Islet precursor cell (in vitro differentiated cells): Measurements from ENCODE around the gene MBOAT7.
A peak's percentile ranks its signal among the peaks of the same experiment; 100 is the strongest.
"Not testable (repeated sequence)": the region's sequence is repeated elsewhere in the genome, so short reads cannot be mapped to it uniquely, and the experiment has no call there.

Experiments
- DNase-seq: peaks from one replicate; pipeline ENCODE4 v3.0.0-alpha.2; 2018

The MBOAT7 gene

DNA sequence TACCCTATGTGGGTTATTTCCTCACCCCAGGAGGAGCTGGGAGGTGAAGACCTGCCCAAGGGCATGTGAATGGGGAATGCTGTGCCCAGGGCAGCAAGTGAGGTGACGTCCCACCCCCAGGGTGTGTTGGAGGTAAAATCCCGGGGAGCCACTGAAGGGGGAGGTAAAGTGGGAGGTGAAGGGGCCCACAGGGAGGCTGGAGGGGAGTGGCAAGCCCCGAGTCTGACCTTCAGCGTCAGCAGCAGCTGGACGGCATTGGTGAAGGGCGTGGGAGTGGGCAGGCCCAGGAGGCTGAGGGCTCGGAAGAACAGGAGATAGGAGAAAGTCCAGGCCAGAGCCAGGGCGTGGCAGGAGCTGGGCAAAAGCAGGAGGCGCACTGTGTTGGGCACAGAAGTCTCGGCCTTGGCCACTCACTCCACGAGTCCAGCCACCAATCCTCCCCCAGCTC lies 2.4 kb downstream of the MBOAT7 start:
- DNase-seq = no peak

DNA sequence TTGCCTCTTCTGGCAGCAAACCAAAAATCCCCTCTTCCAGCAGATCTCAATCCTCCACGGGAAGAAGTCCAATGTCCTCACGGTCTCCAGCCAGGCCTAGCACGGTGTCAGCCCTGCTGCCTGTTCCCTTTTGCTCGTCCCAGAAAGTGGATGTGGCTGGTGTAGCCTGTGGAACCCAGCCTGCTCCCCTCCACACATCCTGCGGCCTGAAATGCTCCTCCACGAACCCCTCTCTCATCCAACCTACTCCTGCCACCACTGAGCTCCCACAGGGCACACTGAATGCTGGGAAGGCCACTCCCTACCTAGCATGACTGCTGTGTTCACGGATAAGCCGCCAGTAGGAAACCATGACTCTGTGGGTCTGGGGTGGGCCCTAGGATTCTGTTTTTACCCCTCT lies 3.0 kb downstream of the MBOAT7 start:
- DNase-seq = no peak

DNA sequence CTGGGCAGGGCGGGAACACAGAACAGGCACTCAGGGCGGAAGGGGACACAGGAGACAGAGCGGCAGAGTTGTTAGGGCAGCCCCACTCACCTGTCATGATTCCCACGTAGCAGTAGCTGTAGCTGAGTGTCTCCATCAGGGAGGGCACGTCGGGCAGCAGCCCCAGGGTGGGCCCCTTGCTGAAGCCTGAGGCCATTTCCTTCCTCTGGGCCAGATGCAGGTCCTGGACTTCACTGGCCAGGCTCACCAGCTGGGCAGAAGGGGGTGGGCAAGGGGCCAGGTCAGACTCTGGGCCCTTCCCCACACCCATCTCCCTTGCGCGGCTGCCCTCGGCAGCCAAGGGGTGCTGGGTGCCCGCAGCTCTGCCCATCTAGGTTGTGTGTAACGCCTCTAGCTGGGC lies 5.9 kb downstream of the MBOAT7 start:
- no peak for DNase-seq

DNA sequence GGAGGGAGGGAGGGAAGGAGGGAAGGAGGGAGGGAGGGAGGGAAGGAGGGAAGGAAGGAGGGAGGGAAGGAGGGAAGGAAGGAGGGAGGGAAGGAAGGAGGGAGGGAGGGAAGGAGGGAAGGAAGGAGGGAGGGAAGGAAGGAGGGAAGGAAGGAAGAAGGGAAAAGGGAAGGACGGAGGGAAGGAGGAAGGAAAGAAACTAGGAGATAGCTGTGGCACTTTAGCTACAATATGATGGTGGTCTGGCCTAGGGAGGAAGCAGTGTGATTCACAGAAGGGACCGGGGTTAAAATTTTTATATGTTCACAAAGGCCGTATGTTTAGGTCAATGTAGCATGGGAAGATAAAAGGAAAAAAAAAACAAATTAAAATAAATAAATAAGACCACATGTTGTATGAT lies 7.5 kb downstream of the MBOAT7 start:
- not testable (repeated sequence) for DNase-seq

DNA sequence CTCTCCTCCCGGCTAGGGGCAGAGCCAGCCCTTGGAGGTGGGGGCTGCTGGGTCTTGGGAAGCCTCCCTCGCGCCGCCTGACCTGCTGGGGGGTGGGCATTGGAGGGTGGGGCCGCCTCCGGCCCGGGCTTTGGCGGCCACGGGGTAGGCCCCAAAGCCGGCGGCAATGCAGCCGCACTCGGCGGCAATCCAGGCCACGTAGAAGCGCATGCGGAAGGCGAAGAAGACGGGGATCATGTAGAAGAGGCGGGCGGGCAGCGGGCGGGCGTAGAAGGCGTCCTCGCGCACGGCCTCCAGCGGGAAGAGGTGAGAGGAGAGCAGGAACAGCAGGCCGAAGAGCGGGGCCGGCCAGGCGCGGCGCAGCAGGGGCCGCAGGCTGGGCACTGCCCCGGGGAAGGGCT lies 8.7 kb downstream of the MBOAT7 start:
- DNase-seq = no peak

DNA sequence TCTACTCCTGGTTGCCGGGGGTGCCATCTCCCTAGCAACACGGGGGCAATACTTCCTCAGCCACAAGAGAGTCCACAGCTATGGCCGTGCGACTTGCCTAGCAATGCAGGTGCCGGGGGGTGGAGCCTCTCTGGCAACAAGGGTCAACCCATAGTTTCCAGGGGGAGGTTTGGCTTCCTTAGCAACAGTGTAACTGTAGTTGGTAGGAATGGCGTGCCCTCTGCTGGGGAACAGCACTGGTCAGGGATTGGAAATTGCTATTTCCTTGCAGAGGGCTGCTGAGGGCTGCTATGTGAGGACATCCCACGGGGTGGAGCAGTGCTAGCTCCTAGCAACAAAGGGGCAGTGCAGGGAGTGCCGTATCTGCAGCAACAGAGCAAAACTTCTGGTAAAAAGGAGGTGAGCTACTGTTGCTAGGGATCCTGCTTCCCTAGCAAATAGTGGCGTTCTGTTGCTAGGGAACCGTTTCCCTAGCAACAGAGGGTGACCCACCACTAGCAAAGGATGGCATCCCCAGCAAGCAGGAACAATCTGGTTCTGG lies 9.4 kb downstream of the MBOAT7 start:
- DNase-seq = peak; percentile 94

DNA sequence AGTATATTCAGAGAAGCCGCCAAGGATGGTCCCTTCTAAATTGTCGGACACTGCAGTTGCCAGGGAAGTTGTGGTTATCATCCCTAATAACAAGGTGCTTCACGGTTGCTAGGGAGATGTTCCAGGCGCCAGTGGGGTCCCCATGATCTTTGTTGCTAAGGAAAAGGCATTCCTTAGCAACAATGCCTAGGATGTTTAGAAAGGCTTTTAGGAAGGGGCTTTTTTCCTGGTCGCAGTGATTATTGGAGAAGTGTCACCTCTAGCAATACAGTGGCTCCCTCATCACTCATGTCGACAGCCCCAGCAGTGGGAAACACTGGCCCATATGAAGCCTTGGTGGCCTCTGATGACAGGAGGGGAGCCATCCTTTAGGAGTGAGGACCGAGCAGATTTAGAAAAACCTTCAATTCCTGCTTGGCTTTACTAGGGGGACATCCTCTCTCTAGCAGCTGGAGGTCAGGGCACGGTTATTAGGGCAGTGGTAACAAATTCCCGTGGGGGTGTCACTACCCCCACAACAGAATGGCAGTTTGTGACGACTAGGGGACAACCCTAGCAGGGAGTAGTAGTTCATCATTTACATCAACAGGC lies 10.0 kb downstream of the MBOAT7 start:
- DNase-seq = no peak

DNA sequence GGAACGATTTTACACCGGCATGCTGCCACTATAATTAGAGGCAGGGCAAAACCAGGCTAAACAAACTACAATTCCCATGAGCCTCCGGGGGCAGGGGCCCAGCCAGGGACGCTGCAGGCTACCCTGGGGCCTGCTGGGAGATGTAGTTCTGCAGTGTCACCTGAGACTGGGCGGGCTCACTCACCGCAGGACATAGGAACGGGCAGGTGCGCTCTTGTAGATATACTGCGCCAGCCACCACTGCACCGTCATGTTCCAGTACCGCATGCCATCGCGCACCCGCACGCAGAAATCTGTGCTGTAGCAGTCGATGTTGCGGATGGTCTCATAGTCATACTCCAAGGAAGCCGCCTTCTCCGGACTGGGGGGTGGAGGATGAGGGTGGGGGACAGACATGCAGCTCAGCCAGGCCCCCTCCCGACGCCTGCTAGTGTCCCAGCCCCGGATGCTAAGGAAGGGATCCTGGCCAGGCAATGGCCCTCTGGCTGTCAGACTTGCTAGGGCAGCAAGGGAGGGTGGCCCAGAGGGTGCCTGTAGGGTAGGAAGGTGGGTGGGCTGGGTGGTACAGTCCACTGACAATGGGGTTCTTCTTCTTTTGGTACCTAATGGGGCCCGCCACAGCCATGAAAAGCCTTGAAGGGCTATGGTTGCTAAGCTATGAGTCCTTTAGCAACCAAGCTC lies 10.7 kb downstream of the MBOAT7 start:
- no peak for DNase-seq

DNA sequence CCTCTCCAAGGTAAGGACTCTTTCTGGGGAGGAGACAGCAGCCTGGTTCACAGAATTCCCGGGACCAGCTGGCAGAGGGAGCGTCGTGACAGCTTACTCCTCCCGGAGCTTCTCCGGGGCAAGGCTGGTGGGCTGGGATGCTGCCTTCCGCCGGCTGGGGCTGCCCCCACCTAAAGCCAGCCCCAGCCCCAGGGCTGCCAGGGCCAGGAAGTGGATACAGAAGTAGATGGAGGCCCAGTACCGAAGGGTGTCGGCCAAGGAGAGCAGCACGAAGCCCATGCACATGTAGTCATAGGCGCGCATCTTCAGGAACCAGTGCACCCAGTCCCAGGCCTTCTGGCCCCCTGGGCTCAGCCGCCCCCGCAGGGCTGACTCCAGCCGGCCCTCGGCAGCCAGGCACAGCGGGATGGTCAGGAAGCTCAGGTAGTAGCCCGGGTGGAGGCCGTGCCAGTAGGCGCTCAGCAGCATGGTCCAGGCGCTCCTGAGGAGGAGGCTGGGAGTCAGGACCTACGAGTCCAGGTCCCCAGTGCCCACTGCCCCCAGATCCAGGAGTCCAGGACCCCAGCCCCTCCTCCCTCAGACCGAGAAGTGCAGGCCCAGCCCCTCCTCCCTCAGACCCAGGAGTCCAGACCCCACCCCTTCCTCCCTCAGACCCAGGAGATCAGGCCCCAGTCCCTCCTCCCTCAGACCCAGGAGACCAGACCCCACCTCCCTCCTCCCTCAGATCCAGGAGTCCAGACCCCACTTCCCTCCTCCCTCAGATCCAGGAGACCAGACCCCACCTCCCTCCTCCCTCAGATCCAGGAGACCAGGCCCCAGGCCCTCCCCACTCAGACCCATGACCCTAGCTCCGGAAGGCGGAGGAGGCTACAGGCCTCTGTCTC lies 15.2 kb downstream of the MBOAT7 start:
- DNase-seq = no peak

DNA sequence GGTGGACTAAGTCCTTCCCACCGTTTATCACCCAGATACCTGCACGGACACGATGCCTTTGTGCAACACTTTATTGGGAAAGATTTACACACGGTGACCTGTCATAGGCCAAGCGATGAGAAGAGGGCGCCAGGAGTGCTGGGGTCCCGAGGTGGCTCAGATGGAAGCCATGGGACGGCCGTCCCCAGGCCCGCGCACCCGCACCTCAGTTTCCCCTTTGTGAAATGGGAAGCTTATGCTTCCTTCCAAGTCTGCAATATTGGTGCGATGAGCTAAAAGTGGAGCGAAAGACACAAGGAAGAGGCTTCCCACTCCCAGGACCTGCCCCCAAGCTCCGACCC lies 16.1 kb downstream of the MBOAT7 start:
- DNase-seq = no peak

DNA sequence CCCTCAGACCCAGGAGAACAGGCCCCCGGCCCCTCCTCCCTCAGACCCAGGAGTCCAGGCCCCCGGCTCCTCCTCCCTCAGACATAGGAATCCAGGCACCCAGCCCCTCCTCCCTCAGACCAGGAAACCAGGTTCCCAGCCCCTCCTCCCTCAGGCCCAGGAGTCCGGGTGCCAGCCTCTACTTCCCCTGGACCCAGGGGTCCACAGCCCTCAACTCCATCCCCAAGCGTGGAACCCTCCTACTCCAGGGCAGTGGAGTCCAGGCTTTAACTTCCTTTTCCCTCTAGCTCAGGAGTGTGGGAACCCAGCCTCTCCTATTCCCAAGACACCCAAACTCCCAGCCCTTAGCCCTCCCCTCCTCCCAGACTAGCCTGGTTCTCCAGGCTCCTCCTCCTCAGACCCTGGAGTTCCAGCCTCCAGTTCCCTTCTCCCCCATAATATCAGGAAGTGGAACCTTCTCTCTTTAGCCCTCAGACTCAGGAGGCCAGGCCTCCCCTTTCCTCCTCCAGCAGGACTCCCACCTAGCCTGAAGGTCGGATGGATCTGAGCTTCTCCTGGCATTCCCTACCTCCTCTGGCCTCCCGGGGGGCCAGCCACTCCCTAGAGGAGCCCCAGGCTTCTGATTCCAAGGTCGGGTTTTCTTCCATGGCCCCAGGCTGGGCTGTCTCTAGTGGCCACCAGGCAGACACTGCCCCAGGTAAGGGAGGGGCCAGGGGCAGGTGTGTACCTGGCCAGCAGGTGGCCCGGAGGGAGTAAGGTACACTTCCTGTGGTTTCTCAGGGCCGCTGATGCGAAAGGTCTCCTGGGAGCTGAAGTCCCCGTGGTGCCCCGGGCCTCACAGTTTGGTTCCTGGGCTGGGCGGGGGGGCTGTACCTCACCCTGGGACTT lies 16.7 kb downstream of the MBOAT7 start, which contains the start of gene TMC4:
Gene TMC4, minus strand, starts transcription at position 690 of the 888 bp plus-strand sequence. Its CDS starts 43 bp downstream, at position 647.
- DNase-seq = peak; percentile 90

DNA sequence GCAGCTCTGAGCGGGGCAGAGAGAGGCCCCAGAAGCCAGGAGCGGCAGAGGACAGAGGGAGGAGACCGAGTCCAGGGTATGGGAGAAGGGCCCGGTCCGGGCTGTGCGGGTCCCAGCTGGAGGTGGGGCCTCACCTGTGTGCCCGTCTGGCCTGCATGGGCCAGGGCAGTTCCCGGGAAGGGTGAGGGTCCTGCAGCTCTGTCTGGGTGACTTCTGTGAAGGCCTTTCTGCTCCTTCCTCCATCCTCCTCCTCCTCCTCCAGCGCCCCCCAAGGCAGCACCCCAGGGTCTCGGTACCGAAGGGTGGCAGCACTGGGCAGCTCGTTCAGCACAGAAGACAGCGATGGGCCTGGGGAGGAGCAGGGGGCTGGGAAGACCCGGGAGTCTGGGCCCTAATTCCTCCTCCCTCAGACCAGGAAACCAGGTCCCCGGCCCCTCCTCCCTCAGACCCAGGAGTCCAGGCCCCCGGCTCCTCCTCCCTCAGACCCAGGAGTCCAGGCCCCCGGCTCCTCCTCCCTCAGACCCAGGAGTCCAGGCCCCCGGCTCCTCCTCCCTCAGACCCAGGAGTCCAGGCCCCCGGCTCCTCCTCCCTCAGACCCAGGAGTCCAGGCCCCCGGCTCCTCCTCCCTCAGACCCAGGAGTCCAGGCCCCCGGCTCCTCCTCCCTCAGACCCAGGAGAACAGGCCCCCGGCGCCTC lies 17.5 kb downstream of the MBOAT7 start:
- not testable (repeated sequence) for DNase-seq

DNA sequence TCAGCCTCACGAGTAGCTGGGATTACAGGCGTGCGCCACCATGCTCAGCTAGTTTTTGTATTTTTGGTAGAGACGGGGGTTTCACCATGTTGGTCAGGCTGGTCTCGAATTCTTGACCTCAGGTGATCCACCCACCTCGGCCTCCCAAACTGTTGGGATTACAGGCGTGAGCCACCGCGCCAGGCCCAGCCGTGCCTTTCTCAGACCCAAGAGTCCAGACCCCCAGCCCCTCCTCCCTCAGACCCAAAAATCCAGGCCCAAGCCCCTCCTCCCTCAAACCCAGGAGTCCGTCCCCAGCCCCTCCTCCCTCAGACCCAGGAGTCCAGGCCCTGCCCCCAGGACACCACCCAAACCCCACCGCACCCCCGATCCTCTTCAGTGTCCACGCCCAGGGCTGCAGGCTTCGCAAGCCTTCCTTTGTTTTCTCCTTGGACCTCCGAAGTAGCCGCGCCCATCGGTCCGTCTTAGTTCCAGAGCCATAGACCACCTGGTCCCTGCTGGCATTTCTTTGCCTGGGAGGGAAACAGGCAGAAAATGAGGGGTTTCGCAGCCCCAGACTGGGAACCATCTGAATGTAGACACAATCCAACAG lies 20.1 kb downstream of the MBOAT7 start:
- DNase-seq = no peak

DNA sequence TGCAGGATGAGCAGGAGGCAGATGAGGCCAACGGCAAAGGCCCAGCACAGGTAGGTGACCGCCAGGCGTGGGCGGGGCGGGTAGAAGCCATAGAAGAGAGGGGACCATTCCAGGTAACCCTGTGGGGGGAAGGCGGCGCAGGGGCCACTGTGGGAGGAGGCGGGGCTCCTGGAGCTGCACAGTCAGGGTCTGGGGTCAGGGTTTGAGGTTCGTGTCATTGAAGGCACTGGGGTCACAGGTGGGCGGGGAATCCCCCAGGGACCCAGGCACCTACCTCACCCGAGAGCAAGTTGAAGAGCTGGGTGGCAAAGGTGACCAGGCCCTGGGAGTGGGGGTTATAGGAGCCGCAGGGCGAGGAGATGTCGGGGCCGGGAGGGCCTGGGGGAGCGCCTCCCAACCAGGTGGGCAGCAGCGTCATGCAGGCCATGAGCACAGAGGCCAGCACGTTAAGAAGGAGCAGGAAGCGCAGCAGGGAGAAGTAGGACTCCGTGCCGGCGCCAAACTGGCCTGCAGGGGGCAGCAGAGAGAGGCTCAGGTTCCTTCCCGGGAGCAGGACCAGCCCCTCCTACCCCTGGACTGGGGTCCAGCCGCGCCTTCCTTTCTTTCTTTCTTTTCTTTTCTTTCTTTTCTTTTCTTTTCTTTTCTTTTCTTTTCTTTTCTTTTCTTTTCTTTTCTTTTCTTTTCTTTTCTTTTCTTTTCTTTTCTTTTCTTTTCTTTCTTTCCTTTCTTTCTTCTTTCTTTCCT lies 21.0 kb downstream of the MBOAT7 start:
- DNase-seq = peak; percentile 96

DNA sequence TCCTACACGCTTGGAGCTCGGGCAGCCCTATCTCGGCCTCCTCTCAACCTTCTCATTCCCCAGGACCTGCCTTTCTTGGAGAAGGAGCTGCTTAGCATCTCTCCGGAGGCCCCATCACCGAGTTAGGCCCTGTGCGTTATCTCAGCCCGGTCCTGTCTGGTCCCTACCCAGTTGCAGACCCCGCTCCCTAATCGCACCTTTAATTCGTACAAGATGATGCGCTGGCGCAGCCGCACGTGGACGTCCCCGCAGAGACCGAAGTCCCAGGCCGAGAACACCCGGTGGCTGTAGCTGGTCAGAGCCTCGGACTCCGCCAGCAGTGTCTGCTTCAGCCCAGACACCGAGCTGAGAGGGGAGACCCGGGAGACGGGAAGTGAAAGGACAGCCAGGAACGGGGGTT lies 24.2 kb downstream of the MBOAT7 start:
- no peak for DNase-seq

DNA sequence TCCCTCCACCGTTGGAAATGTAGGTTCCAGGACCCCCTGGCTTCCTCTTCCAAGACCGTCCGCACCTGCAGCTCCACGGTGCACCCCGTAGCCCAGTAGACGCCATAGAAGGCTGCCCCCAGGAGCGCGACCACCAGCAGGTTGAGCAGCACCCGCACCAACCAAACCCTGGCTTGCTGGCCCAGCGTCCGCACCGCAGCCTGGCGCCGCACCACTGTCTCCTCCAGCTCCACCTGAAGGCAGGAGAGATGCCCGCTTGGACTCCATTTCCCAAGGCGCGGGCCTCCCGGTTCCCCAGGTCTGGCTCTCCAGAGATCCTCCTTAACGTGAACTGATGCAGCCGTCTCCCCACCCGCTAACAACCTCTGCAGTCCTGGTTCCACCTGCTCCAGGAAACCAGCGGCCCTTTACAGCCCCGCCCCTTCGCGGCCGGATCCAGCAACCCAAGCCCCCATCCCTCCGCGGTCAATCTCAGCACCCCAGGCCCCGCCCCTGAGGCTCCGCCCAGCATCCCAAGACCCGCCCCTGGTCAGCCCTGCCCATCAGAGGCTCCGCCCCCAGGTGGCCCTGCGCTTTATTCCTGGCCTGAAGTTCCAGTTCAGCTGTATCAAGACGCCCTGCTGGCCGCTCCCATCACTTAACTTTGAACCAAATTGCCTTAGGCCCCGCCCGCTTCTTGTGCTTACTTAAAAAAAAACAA lies 24.9 kb downstream of the MBOAT7 start:
- peak; percentile 96 for DNase-seq

DNA sequence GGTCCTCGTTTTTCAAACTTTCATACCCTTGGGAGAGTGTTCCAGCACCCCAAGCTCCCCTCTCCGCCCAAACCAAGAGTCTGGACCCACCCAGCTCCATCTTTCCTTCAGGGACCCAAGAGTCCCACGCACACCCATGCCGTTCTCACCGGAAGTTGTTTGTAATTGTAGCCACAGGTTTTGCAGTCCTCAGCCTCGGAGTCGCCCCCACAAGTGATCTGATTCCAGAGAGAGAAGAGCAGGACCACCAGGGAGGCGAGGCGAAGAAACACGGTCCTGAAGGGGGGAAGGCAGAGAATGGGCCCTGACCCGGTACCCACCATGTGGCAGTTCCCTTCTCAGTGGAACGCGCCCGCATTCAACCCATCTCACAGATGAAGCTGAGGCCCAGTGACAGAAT lies 26.5 kb downstream of the MBOAT7 start:
- DNase-seq = no peak

DNA sequence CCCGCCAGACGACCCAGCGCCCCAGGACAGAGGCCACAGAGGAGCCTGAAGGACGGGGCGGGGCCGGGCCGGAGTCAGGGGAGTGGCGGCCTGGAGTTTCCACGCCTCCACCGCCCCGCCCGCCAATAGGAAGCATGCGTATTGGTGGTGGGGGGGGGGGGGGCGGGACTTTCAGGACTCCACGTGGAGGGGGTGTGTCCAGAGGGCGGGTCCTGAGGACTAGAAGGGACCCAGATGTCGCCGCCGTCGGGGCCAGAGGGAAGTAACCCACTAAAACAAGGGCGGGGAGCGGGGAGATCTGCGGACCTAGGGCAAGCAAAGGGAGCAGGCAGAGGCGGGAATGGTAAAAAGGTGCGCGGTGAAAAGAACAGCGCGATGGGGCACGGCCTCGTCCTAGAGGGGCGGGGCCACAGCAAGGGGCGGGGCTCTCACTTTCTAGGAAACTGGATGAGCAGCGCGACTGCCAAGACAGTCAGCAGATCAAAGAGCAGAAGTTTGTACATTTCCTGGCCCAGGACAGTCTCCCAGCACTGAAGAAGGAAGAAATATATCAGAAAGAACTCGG lies 27.1 kb downstream of the MBOAT7 start:
- peak; percentile 92 for DNase-seq

DNA sequence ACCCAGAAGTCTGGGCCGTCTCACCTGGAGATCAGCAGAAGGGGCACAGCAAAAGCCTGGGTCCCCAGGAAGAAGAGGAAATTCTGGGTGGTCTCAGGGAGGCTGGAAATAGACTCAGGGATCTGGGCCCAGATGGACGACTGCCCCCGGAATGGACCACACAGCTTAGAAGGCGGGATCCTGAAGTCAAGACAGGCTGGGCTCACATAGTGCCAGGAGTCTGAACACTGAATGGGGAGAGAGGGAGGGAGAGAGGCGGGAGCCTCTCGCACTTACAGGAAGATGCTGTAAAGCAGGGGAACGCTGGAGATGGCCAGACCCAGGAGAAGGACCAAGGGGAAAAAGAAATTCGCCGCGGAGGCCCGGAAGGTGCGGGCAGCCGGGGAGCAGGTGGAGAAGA lies 28.5 kb downstream of the MBOAT7 start:
- no peak for DNase-seq
